PC-9 (cell line): ENCODE data around the gene ZNF688. TPM values are rescaled to one million over a fixed set of nuclear protein-coding genes. Genes with fewer than 3 reads are reported as not detected.
A peak's percentile ranks its signal among the peaks of the same experiment; 100 is the strongest.

Source experiments
- BruUV-seq: library from RNA; stranded (reverse); fragments of 400-500 nt; replicated peaks from 2 replicates; lab custom pipeline; 2021; lab: Mats Ljungman, UMichigan
- CTCF ChIA-PET: fragments of 300-600 bp; sonication (Branson Sonifier 250); formaldehyde crosslinking; loops from one replicate; lab custom pipeline; 2022; ENCODE audit warnings: antibody characterized with exemption; lab: Charles Lee
- POLR2A ChIA-PET: fragments of 300-600 bp; sonication (Branson Sonifier 250); formaldehyde crosslinking; loops from one replicate; lab custom pipeline; 2022; ENCODE audit warnings: antibody characterized with exemption; ENCODE audit not compliant: unreplicated experiment; lab: Charles Lee
- DNase-seq, 2 experiments: peaks; one replicate each; pipeline versions ENCODE4 v3.0.0 to v3.0.0-alpha.2; 2015 to 2022; ENCODE audit warnings: mixed read lengths in 1 of 2
- H2AFZ ChIP-seq: fragments of 200-600 bp; sonication (generic); 2 replicates; pipeline ENCODE4 v1.8.1; 2017; ENCODE audit warnings: antibody characterized with exemption
- H3F3A ChIP-seq: fragments of 200-600 bp; sonication (generic); 2 replicates; pipeline ENCODE4 v1.8.1; 2017; ENCODE audit warnings: antibody characterized with exemption, mild to moderate bottlenecking, low read depth; ENCODE audit not compliant: insufficient read depth
- H3K27ac ChIP-seq: fragments of 200-600 bp; sonication (generic); 2 replicates; pipeline ENCODE4 v1.6.1; 2016; ENCODE audit warnings: mixed run types
- H3K27me3 ChIP-seq: fragments of 200-600 bp; sonication (generic); 2 replicates; pipeline ENCODE4 v1.6.1; 2016; ENCODE audit warnings: low read depth, mixed run types; ENCODE audit not compliant: insufficient read depth
- H3K36me3 ChIP-seq: fragments of 200-600 bp; sonication (generic); 2 replicates; pipeline ENCODE4 v1.6.1; 2016; ENCODE audit warnings: low read depth, mixed run types
- H3K4me1 ChIP-seq: fragments of 200-600 bp; sonication (generic); replicated peaks from 2 replicates; pipeline ENCODE4 v1.6.1; 2016; ENCODE audit warnings: mixed run types; ENCODE audit not compliant: insufficient read depth
- H3K4me2 ChIP-seq: fragments of 200-600 bp; sonication (generic); 2 replicates; pipeline ENCODE4 v1.6.1; 2017; ENCODE audit warnings: mixed run types
- H3K4me3 ChIP-seq: fragments of 200-600 bp; sonication (generic); 2 replicates; pipeline ENCODE4 v1.6.1; 2016; ENCODE audit warnings: mixed run types
- H3K79me2 ChIP-seq: fragments of 200-600 bp; sonication (generic); 2 replicates; pipeline ENCODE4 v1.6.1; 2017; ENCODE audit warnings: low read depth, mixed run types
- H3K9me2 ChIP-seq: fragments of 200-600 bp; sonication (generic); 2 replicates; pipeline ENCODE4 v1.8.1; 2017; ENCODE audit warnings: mild to moderate bottlenecking; ENCODE audit not compliant: insufficient read depth
- H3K9me3 ChIP-seq: fragments of 200-600 bp; sonication (generic); 2 replicates; pipeline ENCODE4 v1.8.1; 2016; ENCODE audit warnings: low read depth; ENCODE audit not compliant: insufficient read depth
- H4K20me1 ChIP-seq: fragments of 200-600 bp; sonication (generic); 2 replicates; pipeline ENCODE4 v1.8.1; 2017; ENCODE audit not compliant: insufficient read depth
- EZH2 ChIP-seq: fragments of 200-600 bp; sonication (generic); IDR thresholded peaks from 2 replicates; pipeline ENCODE4 v1.8.0; 2017; ENCODE audit warnings: antibody characterized with exemption, low read depth
- intact Hi-C: fragments of 100-400 bp; cut with micrococcal nuclease; formaldehyde crosslinking; loops from one replicate; pipeline ENCODE4 v1.10.0; 2022; ENCODE audit not compliant: unreplicated experiment
- total RNA-seq: library from RNA; stranded (reverse); gene quantifications from 2 replicates; pipeline ENCODE4 v1.2.3, GENCODE V29; 2021
- TF ChIP-seq, protein P1 (sequence below): fragments of 200-600 bp; sonication (generic); conservative IDR thresholded peaks from 2 replicates; pipeline ENCODE4 v1.6.1; 2017; ENCODE audit warnings: mixed run types, antibody characterized with exemption, mild to moderate bottlenecking, moderate library complexity

ZNF688 gene
- total RNA-seq, 1 experiment from 2014 or later = 13.1 TPM

DNA sequence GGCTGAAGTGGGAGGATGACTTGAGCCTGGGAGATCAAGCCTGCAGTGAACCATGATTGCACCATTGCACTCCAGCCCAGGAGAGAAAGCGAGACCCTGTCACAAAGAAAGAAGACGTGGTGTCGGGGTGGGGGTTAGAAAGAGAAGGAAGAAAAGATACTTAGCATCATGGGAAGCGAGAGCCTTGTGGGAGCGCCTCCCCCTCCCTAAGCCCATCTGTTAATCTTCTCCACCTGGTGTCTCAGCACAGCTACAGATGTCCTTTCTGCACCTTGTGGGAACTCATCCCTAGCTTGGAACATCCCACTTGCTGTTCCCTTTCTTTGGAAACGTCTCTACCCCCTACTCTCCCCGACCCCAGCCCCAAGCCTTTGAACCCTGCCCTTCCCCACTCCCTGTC lies 6.0 kb downstream of the ZNF688 start:
- Histone ChIP-seq H3K9me3 (no peaks in the 10 kb centered on the region), H4K20me1 (no peaks in the 10 kb centered on the region), H3F3A (peaks cover 31% of the 10 kb centered on the region), H3K27ac (no peak overlapping the region), H3K36me3 (no peaks in the 10 kb centered on the region), H3K4me3 (no peak overlapping the region), H3K9me2 (no peaks in the 10 kb centered on the region), H3K4me1 (peaks cover 33% of the 10 kb centered on the region), H3K27me3 (no peaks in the 10 kb centered on the region), H3K79me2 (no peaks in the 10 kb centered on the region), H3K4me2 (no peak overlapping the region), H2AFZ (no peak overlapping the region)
- BruUV-seq = no TSS peak
- TF ChIP-seq, protein P1, sequence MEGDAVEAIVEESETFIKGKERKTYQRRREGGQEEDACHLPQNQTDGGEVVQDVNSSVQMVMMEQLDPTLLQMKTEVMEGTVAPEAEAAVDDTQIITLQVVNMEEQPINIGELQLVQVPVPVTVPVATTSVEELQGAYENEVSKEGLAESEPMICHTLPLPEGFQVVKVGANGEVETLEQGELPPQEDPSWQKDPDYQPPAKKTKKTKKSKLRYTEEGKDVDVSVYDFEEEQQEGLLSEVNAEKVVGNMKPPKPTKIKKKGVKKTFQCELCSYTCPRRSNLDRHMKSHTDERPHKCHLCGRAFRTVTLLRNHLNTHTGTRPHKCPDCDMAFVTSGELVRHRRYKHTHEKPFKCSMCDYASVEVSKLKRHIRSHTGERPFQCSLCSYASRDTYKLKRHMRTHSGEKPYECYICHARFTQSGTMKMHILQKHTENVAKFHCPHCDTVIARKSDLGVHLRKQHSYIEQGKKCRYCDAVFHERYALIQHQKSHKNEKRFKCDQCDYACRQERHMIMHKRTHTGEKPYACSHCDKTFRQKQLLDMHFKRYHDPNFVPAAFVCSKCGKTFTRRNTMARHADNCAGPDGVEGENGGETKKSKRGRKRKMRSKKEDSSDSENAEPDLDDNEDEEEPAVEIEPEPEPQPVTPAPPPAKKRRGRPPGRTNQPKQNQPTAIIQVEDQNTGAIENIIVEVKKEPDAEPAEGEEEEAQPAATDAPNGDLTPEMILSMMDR = no peak
- no peak for TF ChIP-seq EZH2
- ChIA-PET CTCF (interaction anchor here (1.4 kb wide), 1 partner anchor 136 kb away, joined by 4 read pairs; the partner anchor contains the start of gene DCTPP1), POLR2A (interaction anchor here (1.1 kb wide), 1 partner anchor 114 kb away, joined by 7 read pairs; no protein-coding TSS in a partner anchor)
- DNase-seq = no peak
- intact Hi-C loops = no loop called here

DNA sequence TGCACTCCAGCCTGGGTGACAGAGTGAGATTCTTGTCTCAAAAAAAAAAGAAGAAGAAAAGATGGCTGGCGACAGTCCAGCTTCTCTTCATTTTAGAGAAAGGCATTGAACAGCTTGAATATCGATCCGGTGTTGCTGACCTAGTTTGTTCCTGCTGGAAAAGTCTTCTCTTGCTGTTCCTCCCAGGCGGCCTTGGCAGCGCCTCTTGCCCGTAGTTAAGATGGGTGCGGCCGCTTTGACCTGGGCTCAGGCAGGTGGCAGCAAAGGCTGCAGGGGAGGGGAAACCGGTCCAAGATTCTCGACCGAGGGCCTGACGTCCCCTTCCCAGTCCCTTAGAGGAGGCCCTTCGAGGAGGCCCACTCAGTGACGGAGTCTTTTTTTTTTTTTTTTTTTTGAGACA lies 9.5 kb downstream of the ZNF688 start:
- Histone ChIP-seq H3K4me3 (no peak overlapping the region; the same call in 1 of the 2 replicates), H3K27me3 (no peaks in the 10 kb centered on the region), H3K9me2 (no peaks in the 10 kb centered on the region), H3K27ac (no peak overlapping the region), H4K20me1 (no peaks in the 10 kb centered on the region), H3K9me3 (no peaks in the 10 kb centered on the region), H3F3A (peaks cover 16% of the 10 kb centered on the region; the same call in 1 of the 2 replicates), H3K4me2 (peak overlapping the region; percentile 75; the same call in 1 of the 2 replicates), H2AFZ (peak overlapping the region; percentile 76; the same call in 1 of the 2 replicates), H3K79me2 (peaks cover 8% of the 10 kb centered on the region), H3K4me1 (peaks cover 15% of the 10 kb centered on the region), H3K36me3 (no peaks in the 10 kb centered on the region)
- ChIA-PET POLR2A (no interaction called here), CTCF (interaction anchor here (1.2 kb wide), 1 partner anchor 132 kb away, joined by 5 read pairs; the partner anchor contains the start of gene DCTPP1)
- no peak for DNase-seq
- no TSS peak for BruUV-seq
- TF ChIP-seq EZH2 = no peak
- TF ChIP-seq, protein P1 = no peak
- intact Hi-C loops = no loop called here

DNA sequence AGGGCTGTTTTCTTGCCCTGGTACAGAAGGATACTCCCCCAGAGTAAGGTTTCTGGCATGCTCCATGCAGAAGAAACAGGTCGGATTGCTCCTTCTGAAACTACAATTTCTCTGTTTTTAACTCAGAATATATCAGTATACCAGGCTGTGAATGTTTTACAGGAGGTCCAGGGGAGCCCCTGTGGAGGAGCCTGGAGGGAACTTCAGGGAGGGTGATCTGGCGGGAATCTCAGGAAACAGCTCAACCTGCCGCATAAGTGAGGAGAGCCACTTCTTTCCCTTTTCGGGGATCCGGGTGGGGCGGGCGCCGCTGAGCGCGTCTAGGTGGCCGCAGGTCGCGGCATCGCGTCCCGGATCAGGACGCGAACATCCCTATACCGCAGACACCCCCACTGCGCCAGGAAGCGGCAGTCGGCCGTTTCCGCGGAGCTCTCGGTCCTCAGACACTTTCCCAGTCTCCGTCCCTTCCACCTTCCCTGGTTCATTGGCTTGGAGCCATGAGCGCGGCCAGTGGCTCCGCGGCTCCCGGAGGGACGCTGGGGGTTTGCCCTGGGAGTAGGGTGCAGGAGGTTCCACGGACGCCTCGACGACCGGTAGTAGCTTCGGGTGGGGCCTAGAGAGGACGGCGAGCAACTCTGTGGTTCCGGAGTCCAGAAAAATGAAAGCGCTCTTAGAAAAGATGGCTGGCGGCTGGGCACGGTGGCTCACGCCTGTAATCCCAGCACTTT lies 10.3 kb downstream of the ZNF688 start:
- peak in 1 of 2 experiments; percentile 53 for DNase-seq
- intact Hi-C loops = no loop called here
- Histone ChIP-seq H3K79me2 (peaks cover 15% of the 10 kb centered on the region), H3K36me3 (no peaks in the 10 kb centered on the region), H3K9me3 (no peaks in the 10 kb centered on the region), H4K20me1 (no peaks in the 10 kb centered on the region), H3K27me3 (no peaks in the 10 kb centered on the region), H3K4me1 (peaks cover 19% of the 10 kb centered on the region), H3K9me2 (no peaks in the 10 kb centered on the region), H2AFZ (peak overlapping the region; percentile 76), H3F3A (peaks cover 16% of the 10 kb centered on the region; the same call in 1 of the 2 replicates), H3K27ac (no peak overlapping the region), H3K4me3 (peak overlapping the region; percentile 54; the same call in 1 of the 2 replicates), H3K4me2 (peak overlapping the region; percentile 75)
- POLR2A ChIA-PET = interaction anchor here (0.5 to 0.7 kb wide), 4 partner anchors 25 to 97 kb away, joined by 3 to 17 read pairs (median 4); partner anchors contain the start of gene ZNF785
- no peak for TF ChIP-seq EZH2
- no TSS peak for BruUV-seq
- CTCF ChIA-PET = interaction anchor here (0.6 to 1.2 kb wide), 3 partner anchors 20 to 131 kb away, joined by 3 to 5 read pairs (median 3); partner anchors contain the start of gene DCTPP1
